ENCODE data around the gene STMN3. TPM values are rescaled to one million over a fixed set of nuclear protein-coding genes. Genes with fewer than 3 reads are reported as not detected.

The STMN3 gene
- total RNA-seq, 4 donors from 2014 or later, result 53.7 to 84.0 (median 66.1) TPM

DNA sequence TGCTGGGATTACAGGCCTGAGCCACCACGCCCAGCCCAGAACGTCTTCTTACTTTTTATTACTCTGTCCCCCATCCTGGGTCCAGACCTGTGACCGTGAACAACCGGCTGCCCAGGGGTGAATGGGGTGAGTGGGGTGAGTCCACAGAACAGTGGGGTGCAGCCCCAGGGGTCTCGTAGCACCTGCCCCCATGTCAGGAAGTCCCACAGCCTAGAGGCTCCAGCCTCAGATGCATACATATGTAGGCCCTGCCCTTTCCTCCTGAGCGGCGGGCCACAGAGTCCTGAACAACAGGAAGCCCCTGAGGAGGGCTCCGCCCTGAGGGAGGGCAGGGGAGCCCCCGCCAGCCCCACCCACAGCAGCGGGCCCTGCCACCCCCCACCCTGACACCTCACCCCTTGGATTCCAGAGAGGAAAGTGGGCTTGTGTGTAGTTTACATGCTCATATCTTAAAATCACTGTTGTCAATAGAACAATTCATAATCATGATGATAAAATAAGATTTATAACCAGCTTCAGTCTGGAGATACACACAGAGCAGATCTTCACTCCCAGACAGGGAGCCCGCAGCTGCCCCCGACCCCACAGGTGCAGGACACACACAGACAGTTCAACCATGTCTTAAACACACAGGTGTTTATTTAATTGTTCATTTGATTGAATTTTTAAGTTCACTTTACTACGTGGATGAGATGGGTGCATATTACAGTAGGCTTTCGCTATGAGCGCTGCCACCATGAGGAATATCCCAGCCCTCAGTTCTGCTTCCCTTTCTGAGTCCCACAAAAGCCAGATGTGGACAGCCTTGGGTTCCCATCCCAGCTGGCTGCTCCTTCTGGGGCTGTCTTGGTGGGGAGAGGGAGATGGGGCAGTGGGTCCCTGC, 13.9 kb downstream of the STMN3 start:
- DNase-seq, result peak in 1 of 2 donors; percentile 40
- H3K36me3 ChIP-seq, result no peaks in the 10 kb centered on the region
- no peak for TF ChIP-seq CTCF (IDR thresholded peaks at IDR 0.05)
- TF ChIP-seq POLR2A (IDR thresholded peaks at IDR 0.05), result no peak
- intact Hi-C loops (cut with DNase I), result no loop called here
- no peak overlapping the region for H3K4me3 ChIP-seq (replicated peaks in 1 of 3)
- 65 to 68% methylated on average over 12 to 14 of the region's 15 CpGs for WGBS, 2 donors
- H3K4me1 ChIP-seq, result peaks cover 27 to 48% of the 10 kb centered on the region in 2 donors
- H3K27ac ChIP-seq, result peak overlapping the region; percentile 38 to 63 (median 60)
- H3K27me3 ChIP-seq, result no peaks in the 10 kb centered on the region
- H3K9me3 ChIP-seq, result no peaks in the 10 kb centered on the region

GRCh38 chr20:63636752-63637628, 16.2 kb downstream of the STMN3 start:
- no peak for DNase-seq
- 72 to 77% methylated on average over 16 to 19 of the region's 19 CpGs for WGBS, 2 donors
- intact Hi-C loops (cut with DNase I), result no loop called here
- H3K27ac ChIP-seq, result peak overlapping the region; percentile 85 to 99 (median 95)
- no peak overlapping the region for H3K4me3 ChIP-seq (replicated peaks in 1 of 3)
- H3K36me3 ChIP-seq, result no peaks in the 10 kb centered on the region
- H3K4me1 ChIP-seq, result peaks cover 42 to 59% of the 10 kb centered on the region in 2 donors
- no peaks in the 10 kb centered on the region for H3K9me3 ChIP-seq
- H3K27me3 ChIP-seq, result no peaks in the 10 kb centered on the region
- TF ChIP-seq POLR2A (IDR thresholded peaks at IDR 0.05) (no peak), CTCF (IDR thresholded peaks at IDR 0.05) (no peak)

DNA sequence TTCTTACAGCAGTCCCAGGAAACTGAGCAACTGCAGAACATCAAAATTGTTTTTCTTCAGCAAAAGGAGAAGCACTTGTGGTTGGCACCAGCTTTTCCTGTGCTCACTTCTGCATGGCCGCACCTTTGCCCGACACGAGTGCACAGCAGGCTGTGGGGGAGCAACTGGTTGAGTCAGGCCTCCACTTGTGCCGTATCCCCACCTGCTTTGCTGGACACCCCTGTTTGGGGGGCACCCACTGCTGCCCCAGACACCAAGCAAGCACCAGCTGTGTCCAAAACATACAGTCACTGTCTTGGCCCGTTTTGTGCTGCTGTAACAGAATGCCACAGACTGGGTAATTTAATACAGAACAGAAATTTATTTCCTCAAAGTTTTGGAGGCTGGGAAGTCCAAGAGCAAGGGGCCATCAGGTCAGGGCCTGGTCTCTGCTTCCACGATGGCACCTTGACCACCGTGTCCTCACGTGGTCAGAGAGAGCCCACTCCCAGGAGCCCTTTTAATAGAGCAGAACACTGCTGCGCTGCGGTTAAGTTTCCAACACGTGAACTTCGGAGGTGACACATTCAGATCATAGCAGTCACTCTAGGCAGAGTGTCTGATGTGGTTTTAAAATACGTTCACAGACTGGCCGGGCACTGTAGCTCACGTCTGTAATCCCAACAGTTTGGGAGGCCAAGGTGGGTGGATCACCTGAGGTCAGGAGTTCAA, 17.6 kb downstream of the STMN3 start:
- intact Hi-C loops (cut with DNase I), result no loop called here
- Histone ChIP-seq H3K36me3 (no peaks in the 10 kb centered on the region), H3K4me3 (replicated peaks in 1 of 3) (no peak overlapping the region), H3K27me3 (no peaks in the 10 kb centered on the region), H3K27ac (peak overlapping the region; percentile 89 to 99 (median 95)), H3K9me3 (no peaks in the 10 kb centered on the region), H3K4me1 (peaks cover 54 to 64% of the 10 kb centered on the region in 2 donors)
- TF ChIP-seq POLR2A (IDR thresholded peaks at IDR 0.05) (peak in 1 of 2 donors; percentile 35), CTCF (IDR thresholded peaks at IDR 0.05) (no peak)
- 60% methylated on average over 15 of the region's 15 CpGs for WGBS, 2 donors
- peak; percentile 93 to 94 for DNase-seq

GRCh38 chr20:63633732-63634131, 19.5 kb downstream of the STMN3 start:
- H3K9me3 ChIP-seq, result no peaks in the 10 kb centered on the region
- peak; percentile 59 to 62 for DNase-seq
- no peaks in the 10 kb centered on the region for H3K27me3 ChIP-seq
- TF ChIP-seq POLR2A (IDR thresholded peaks at IDR 0.05), result no peak
- no peak for TF ChIP-seq CTCF (IDR thresholded peaks at IDR 0.05)
- H3K27ac ChIP-seq, result peak overlapping the region; percentile 91 to 99 (median 98)
- H3K4me3 ChIP-seq (replicated peaks in 1 of 3), result no peak overlapping the region
- 67 to 69% methylated on average over 9 of the region's 9 CpGs for WGBS, 2 donors
- intact Hi-C loops (cut with DNase I), result no loop called here
- H3K4me1 ChIP-seq, result peaks cover 58 to 71% of the 10 kb centered on the region in 2 donors
- no peaks in the 10 kb centered on the region for H3K36me3 ChIP-seq

All from thyroid gland (tissue), 4 donors.